Measurements from ENCODE around the gene MRPL52.
"Not testable (repeated sequence)": the region's sequence is repeated elsewhere in the genome, so short reads cannot be mapped to it uniquely, and the experiment has no call there.

The MRPL52 gene

DNA sequence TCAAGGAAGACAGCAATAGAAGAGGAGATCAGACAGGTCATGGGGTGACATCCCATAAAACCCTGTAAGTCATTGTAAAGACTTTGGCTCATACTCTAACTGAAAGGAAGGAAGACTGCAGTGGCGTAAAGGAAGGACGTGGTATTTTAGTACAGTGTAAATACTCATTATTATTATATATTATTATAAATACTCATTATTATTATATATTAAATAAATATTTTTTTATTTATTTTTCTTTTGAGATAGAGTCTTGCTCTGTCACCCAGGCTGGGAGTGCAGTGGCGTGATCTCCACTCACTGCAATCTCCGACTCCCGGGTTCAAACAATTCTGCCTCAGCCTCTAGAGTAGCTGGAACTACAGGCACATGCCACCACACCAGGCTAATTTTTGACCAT, 26.7 kb downstream of the MRPL52 start:
- no peak for DNase-seq

- not testable (repeated sequence) for DNase-seq
Observed at GRCh38 chr14:22860377-22860776, 30.7 kb downstream of the MRPL52 start.

GRCh38 chr14:22861651-22862050, 32.0 kb downstream of the MRPL52 start:
- DNase-seq, result no peak

DNA sequence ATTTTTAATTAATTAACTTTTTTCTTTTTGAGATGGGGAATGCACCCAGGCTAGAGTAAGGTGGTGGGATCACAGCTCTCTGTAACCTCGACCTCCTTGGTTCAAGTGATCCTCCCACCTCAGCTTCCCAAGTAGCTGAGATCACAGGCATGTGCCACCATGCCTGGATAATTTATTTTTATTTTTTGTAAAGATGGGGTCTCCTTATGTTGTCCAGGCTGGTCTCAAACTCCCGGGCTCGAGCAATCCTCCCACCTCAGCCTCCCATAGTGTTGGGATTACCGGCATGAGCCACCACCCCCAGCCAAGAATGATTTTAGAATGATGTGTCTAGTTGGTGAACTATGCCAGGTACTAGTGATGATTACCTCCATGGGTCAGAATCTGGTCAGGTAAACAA, 35.3 kb downstream of the MRPL52 start:
- no peak for DNase-seq

DNA sequence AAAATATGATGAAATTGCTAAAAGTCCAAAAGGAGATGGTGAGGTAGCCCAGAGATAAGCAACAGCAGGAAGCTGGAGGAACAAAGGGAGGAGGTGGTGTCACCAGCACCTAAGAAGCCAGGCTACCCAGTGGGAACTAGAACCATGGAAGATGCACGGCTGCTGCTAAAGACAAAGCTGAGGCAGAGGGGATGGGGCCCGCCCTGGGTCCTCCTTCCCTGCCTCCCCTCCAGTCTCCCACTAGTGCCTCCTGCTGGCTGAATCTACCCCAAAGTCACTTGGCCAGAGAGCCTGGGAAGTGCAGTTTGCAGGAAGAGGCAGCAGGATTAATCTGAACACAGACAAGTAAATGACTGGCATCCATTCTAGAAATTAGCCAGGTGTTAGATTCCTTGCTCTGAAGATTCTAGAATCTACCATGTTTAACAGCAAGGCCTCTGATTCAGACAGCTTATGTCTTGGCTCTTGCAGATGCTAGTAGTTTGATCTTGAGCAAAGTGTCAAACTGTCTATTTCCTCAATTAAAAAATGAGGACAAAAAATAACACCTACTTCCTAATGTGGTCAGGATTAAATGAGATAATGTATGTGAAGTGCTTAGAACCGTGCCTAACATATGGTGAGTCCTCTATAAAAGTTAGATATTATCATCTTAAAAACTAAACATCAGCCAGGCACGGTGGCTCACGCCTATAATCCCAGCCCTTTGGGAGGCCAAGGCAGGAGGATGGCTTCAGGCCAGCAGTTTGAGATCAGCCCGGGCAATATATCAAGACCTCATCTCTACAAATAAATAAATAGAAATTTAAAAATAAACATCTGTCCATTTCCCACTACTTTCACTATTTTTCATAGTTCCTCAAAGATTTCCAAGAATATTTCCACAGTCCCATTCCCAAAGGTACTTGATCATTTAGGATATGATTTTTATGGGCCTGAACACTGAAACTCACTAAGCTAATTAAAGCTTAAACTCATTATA, 36.0 kb downstream of the MRPL52 start:
- no peak for DNase-seq

GRCh38 chr14:22866874-22867273, 37.2 kb downstream of the MRPL52 start:
- no peak for DNase-seq

- DNase-seq, result no peak
Observed at GRCh38 chr14:22870811-22871223, 41.1 kb downstream of the MRPL52 start.

DNA sequence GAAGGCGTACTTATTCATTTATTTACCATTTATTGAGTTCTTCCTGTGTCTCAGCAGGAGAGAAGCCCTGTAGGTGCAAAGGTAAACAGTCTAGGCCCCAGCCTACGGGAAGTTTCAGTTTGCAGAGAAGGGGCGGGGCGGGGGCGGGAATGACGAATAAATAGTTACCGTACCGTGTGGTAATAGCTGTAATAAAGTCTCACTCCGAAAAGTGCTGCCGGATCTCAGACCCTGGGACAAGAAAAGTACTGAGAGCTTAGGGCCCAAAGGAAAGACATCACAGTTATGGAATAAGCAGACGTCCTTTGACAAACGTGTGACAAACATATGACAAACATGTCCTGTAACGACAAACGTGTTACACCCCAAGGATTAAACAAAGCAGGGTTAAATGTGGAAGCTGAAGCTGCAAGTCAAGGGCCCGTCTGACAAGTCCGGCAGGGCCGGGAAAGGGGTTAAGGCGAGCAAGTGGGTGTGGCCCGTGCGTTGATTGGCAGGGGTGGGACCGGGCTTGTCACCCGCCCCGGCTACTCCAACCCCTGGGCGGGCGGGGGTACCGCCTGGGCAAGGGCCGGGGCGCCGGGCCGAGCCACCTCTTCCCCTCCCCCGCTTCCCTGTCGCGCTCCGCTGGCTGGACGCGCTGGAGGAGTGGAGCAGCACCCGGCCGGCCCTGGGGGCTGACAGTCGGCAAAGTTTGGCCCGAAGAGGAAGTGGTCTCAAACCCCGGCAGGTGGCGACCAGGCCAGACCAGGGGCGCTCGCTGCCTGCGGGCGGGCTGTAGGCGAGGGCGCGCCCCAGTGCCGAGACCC, 41.7 kb downstream of the MRPL52 start, which contains the start of gene LRP10:
LRP10 (plus strand) TSS at position 517 of the 809 bp plus-strand sequence. CDS start 564 bp downstream, outside the sequence.
- DNase-seq, result peak; percentile 83 to 84

DNA sequence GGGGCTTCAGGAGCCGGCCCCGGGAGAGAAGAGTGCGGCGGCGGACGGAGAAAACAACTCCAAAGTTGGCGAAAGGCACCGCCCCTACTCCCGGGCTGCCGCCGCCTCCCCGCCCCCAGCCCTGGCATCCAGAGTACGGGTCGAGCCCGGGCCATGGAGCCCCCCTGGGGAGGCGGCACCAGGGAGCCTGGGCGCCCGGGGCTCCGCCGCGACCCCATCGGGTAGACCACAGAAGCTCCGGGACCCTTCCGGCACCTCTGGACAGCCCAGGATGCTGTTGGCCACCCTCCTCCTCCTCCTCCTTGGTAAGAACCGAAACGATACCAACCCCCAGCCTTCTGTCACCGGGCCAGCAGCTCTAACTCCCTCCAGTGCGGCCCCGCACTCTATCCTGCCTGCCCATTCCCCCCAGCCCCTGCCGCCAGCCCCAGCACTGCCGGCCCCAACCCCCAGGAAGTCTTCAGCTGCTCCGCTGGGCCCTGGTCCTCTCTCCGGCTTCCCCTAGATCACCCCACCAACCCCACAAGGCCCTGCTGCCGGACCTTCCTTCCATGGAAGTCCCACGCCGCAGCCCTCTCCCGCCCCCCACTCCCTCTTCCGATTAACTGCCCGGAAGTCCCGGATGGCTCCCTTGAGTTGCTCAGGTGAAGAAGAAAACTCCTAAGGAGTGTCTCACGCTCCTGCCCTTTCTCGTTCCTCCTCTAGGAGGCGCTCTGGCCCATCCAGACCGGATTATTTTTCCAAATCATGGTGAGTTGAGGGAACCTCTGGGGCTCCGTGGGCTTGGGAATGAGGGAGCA, 42.5 kb downstream of the MRPL52 start:
- peak; percentile 68 to 77 for DNase-seq

GRCh38 chr14:22872833-22873520, 43.3 kb downstream of the MRPL52 start:
- no peak for DNase-seq

DNA sequence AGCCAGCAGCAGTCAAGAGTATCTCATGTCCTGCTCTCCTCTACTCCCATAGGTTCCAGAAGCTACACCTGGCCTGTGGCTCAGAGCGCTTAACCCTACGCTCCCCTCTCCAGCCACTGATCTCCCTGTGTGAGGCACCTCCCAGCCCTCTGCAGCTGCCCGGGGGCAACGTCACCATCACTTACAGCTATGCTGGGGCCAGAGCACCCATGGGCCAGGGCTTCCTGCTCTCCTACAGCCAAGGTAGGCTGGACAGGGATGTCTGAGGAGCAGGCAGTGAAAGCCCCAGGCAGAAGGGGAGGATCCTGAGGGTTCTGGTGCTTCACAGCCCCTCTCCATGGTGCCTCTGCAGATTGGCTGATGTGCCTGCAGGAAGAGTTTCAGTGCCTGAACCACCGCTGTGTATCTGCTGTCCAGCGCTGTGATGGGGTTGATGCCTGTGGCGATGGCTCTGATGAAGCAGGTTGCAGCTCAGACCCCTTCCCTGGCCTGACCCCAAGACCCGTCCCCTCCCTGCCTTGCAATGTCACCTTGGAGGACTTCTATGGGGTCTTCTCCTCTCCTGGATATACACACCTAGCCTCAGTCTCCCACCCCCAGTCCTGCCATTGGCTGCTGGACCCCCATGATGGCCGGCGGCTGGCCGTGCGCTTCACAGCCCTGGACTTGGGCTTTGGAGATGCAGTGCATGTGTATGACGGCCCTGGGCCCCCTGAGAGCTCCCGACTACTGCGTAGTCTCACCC, 45.5 kb downstream of the MRPL52 start:
- DNase-seq, result no peak

GRCh38 chr14:22875748-22876319, 46.1 kb downstream of the MRPL52 start:
- DNase-seq, result no peak

DNA sequence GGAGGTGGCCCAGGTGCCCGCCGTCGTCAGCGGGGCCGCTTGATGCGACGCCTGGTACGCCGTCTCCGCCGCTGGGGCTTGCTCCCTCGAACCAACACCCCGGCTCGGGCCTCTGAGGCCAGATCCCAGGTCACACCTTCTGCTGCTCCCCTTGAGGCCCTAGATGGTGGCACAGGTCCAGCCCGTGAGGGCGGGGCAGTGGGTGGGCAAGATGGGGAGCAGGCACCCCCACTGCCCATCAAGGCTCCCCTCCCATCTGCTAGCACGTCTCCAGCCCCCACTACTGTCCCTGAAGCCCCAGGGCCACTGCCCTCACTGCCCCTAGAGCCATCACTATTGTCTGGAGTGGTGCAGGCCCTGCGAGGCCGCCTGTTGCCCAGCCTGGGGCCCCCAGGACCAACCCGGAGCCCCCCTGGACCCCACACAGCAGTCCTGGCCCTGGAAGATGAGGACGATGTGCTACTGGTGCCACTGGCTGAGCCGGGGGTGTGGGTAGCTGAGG, 47.4 kb downstream of the MRPL52 start:
- no peak for DNase-seq

DNA sequence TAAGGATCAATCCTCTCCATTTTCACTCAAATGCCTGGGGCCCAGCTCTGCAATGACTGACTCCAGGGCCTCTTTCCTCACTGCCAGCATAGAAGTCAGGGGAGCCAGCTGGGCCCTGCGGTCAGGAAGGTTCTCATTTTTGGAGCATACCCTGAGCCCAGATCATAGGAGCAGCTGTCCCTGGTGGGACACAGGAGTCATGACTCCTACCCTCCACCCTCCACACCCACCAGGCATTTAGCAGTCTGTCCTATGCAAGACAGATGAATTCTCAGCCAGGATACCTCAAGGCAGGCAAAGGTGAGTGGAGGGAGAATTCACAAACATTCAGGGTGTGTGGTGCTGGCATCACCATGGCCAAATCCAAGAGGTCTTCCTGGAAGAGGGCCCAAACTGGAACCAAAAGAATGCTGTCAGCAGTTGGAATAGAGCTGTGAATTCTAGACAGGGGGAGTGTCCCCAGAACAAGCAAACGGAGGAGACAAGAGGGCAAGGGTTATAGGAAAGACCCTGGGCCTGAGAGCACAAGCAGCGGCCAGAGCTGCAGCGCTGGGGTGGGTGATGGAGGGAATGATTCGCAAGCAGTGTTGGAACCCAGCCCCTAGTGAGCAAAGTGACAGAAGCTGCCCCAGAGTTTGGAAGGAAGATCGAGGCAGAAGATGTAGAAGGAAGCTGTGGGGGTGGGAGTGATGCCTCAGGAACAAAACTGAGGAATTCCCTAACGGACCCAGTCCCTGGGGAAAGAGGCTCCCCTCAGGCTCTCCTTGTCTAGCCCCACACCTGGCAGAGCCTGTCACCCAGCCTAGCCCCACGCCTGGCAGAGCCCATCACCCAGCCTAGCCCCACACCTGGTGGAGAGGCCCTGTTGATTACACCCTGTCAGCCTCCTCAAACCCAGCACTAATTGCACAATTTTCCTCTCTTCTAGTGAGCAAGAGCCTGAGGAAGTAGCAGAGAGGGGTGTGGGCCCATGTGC, 48.9 kb downstream of the MRPL52 start:
- DNase-seq, result no peak

- no peak for DNase-seq
Observed at GRCh38 chr14:22882064-22882463, 52.4 kb downstream of the MRPL52 start.

GRCh38 chr14:22882529-22883172, 53.0 kb downstream of the MRPL52 start:
- peak; percentile 55 to 57 for DNase-seq

DNA sequence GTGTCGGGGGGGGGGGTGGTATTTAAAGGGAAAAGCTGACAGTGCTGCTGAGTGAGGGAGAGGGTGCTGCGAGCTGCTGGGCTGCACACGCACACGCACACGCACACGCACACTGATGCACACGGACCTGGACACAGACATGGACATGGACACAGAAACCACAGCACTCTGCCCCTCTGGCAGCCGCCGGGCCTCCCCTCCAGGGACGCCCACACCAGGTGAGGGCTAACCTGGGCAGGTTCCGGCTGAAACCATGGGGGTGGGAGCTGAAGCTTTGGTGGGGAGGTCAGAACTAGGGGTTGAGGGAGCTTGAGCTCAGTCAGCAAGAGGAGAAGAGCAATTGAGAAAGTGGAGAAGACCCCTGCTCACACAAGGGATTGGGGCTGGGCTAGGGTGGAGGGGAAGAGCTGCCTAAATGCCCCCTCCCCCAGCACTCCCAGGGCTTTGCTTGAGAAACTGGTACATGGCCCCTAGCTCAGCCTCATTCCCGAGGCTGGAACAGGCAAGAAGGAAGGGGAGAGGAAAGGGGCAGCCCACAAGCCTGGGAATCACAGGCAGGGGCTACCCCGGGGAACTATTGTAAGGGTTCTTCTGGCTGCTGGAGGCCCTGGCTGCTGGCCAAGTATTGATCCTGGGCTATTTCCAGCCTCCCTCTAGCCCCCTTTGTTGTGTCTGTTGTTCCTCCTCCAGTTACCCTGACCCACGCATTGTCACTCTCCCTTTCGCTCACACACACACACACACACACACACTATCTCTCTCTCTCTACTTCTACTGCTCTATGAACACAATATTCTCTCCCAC, 53.7 kb downstream of the MRPL52 start, which contains the start of gene REM2:
REM2 (plus strand) TSS at position 50 of the 804 bp plus-strand sequence; CDS start at position 116, 66 bp downstream.
- DNase-seq, result no peak

Measured in CD4-positive, alpha-beta T cell treated with Interleukin-1 beta for 1 hour (primary cell).